NCI-H128 (cell line): ENCODE data around the gene MAPT.
"Not testable (repeated sequence)": the region's sequence is repeated elsewhere in the genome, so short reads cannot be mapped to it uniquely, and the experiment has no call there.

Source experiments
- DNase-seq: peaks from one replicate; lab custom pipeline; 2025; ENCODE audit not compliant: unreplicated experiment; lab: John Stamatoyannopoulos, UW

The MAPT gene

DNA sequence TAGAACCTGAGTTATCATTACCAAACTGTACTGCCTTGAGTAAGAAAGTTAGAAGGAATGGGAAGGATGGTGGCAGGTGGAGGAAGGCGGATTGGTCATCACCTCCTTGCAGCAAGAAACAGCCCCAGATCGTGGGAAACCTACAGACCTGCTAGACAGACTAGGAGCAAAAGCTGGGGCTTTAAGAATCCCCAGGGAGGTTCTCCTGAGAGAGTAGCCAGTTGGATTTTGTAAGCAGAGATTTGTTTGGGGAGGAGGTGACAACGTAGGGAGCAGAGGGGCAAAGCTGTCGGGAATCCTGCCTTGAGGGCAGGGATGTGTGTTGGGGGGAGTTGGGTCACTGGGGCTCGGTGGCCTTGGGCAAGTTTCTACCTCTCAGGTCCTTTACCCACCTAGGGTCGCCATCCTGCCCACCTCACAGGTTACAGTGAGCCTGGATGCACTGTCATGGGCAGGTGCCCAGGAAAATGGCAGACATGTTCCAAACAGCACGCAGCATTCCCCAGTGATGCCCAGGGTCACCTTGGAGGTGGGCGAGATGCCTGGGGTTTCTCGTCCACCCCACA, 55.5 kb downstream of the MAPT start:
- DNase-seq = no peak

DNA sequence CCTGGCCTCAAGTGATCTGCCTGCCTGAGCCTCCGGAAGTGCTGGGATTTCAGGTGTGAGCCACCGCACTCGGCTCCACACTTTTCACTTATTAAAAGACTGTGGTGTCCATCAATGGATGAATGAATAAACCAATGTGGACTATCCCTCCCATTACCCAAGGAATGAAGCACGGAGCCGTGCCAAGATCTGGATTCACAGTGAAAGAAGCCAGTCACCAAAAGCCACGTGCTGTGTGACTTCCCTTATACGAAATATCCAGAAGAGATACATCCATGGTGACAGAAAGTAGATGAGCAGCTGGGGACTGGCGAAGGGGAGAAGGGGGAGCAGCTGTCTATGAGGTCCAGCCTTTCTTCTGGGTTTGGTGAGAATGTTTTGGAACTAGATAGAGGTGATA, 56.5 kb downstream of the MAPT start:
- DNase-seq = no peak

DNA sequence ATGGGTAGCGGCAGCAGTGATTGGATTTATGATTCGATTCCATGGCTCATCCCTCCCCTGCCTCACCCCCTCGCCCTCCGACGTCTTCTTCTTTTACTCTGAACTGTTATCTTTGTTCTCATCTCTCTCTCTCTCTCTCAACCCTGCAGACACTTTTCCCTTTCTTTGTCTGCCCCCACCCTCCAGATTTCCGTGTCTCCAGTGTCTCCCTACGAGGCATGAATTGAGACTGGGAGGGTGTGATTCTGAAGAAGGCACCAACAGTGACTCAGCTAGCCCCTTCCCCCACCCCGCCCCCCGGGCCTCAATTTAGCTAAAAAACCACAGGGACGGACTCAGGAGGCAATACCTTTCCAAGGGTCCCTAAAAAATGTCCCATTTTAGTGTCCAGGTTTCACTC, 57.0 kb downstream of the MAPT start:
- DNase-seq = no peak

DNA sequence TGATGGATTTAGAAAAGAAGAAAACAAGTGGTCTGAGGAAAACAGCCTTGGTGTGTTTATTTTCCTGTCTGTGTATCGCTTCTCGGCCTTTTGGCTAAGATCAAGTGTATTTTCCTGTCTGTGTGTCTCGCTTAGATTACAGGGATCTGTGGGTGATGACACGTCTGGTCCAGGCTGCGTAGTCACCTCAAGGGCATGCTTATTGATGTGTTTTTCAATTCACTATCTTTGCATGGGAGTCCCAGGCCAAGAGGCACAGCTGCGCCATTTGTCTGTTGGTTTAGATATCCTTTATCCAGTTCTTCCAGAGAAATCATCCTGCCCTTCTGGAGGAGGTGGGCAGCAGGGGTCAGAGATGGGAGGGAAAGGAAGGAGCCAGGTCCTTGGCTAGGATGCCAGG, 57.6 kb downstream of the MAPT start:
- no peak for DNase-seq

DNA sequence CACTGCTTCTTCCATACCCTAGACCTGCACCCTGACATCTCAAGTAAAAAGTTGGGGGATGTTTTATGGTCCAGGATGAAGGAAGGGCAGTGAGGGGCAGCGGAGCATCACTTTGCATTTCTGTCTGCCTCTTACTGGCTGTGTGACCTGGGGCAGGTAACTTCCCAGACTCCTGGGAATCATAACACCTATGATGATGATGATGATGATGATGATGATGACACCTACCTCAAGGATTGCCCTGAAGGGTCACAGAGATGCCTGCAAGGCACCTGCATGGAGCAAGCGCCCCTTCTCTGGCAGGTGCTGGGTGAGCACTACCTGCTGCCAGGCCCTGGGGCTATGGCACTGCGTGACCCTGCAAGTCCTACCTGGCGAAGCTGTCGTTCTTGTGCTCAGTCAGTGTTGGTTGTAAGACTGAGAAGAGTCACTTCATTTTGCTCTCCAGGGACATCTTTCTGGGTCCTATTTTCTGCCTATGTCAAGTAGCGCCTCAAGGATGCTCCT, 58.5 kb downstream of the MAPT start:
- DNase-seq = no peak

DNA sequence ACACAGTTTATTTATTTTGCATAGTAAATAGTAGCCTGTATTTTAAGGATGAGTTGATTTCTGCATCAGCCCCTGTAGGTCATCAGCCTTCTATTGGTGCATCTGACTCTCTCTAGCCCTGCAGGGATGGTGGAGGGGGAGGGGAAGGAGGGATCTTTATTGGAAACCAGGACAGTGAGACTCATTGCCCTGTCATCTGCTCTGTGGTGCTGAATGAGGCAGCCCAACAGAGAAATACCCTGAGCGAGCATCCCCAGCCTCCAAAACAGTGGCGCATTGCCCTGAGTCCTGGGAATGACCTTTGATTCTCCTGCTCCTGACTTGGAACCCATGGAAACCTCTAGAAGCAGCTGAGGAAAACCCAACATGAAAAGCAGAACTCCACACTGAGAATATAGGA, 59.2 kb downstream of the MAPT start:
- no peak for DNase-seq

DNA sequence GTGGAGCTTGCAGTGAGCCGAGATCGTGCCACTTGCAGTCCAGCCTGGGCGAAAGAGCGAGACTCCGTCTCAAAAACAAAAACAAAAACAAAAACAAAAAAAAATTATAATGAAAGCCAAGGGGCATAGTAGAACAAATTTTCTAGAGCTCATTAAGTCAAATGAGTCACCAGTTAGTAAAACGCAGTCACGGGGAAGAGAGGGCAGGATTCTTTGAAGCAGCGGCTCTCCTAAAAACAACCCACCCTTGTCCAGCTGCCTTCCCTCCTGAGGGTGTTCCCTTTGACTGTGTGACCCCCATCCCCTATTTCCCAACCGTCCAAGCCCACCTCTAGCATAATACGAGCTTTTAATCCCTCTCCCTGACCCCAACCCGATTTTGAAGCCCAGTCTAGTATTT, 60.6 kb downstream of the MAPT start:
- no peak for DNase-seq

DNA sequence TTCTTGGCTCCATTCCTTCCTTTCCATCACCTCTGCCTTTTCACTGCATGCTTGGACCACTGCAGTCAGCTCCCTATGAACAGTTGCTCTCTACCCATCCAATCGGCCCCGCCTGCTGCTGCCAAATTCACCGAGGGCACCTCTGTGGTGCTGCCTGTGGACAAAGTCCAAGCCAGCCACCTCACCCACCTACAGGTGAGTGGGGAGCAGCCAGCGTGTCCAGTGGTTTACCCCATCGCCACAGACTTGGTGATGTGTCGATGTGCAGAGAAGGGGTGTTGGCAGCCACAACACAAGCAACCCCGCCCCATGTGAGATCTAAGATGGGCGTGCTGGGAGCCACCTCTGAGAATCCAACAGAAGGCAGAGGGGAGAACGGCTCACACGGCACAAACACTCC, 61.0 kb downstream of the MAPT start:
- no peak for DNase-seq

DNA sequence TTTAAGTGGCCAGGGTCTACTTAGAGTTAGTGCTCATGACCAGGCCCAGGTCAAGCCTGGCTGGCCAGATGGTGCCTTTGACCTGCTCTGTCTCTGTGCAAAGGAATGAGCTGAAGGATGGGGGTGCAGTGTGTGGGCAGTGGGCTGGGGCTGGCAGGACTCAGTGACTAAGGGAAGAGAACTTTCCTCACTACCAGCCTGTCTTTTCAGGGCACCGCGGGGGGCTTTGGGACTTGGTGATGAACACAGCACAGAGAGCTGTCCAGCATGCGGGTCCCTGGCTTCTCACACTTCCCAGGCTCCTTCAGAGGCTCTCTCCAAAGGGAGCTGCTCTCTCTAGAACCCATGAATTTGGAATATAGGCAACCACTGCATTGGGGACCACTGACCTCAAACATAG, 61.7 kb downstream of the MAPT start:
- no peak for DNase-seq

DNA sequence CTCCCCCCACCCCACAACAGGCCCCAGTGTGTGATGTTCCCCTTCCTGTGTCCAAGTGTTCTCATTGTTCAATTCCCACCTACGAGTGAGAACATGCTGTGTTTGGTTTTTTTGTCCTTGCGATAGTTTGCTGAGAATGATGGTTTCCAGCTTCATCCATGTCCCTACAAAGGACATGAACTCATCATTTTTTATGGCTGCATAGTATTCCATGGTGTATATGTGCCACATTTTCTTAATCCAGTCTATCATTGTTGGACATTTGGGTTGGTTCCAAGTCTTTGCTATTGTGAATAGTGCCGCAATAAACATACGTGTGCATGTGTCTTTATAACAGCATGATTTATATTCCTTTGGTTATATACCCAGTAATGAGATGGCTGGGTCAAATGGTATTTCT, 62.4 kb downstream of the MAPT start:
- not testable (repeated sequence) for DNase-seq

DNA sequence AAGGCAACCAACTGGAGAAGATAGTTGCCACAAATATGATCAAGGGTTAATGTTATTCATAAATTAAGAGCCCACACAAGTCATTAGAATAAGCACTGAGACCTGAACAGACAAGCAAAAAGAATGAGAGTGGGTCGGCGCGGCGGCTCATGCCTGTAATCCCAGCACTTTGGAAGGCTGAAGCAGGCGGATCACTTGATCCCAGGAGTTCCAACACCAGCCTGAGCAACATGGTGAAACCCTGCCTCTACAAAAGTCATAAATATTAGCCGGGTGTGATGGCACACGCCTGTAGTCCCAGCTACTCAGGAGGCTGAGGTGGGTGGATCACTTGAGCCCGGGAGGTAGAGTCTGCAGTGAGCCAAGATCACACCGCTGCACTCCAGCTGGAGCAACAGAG, 64.0 kb downstream of the MAPT start:
- no peak for DNase-seq

DNA sequence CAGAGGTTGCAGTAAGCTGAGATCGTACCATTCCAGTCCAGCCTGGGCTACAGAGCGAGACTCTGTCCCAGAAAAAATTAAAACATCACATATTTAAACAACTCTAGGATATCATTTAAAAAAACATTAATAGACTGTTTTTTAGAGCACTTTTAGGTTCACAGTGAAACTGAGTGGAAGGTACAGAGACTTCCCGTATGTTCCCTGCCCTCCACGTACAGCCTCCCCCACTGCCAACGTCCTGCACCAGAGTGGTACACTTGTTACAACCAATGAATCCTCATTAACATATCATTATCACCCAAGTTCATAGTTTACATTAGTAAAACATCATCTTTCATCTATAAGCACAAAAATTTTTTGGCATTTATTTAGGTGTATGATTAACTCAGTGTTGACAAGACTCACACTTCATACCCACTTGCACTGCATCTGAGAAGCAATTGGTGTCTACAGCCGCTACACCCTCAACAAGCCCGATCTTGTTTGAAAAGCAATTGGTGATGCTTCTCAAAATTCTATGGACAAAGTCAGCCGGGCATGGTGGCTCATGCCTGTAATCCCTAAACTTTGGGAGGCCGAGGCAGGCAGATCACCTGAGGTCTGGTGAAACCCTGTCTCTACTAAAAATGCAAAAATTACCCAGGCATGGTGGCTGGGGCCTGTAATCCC, 64.8 kb downstream of the MAPT start:
- no peak for DNase-seq

DNA sequence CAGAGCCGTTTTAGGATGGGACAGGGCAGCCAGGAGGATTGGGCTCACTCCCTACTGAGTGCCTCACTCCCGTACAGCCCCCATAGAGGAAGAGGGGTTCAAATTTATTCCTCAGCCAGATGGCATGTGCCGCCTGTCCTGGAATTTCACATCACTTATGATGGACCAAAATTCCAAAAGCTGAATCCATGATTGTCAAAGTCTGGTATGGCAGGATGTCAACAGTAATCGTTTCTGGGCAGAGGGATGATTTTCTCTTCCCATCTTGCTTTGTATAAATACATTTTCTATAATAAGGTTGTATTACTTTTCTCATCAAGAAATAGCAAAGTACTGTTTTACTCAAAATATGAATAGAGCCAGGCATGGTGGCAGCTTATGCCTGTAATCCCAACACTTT, 66.0 kb downstream of the MAPT start:
- DNase-seq = no peak

DNA sequence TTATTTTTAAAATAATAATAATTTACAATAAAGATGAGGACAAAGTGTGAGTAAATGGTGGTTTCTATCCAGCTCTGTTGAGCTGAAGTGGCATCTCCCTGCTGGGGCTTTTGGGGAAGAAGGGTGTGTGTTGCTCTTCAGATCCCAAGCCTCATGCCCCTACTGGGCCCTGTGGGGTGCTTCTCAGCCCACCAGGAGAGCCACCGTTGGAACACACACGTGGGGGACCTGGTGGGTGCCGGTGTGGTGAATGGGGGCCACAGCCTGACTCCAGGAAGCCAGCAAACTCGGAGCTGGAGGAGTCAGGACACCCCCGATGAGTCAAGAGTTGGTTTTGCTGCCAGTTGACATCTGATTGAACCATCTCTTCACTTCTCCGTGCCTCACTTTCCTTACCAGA, 66.9 kb downstream of the MAPT start:
- DNase-seq = no peak

DNA sequence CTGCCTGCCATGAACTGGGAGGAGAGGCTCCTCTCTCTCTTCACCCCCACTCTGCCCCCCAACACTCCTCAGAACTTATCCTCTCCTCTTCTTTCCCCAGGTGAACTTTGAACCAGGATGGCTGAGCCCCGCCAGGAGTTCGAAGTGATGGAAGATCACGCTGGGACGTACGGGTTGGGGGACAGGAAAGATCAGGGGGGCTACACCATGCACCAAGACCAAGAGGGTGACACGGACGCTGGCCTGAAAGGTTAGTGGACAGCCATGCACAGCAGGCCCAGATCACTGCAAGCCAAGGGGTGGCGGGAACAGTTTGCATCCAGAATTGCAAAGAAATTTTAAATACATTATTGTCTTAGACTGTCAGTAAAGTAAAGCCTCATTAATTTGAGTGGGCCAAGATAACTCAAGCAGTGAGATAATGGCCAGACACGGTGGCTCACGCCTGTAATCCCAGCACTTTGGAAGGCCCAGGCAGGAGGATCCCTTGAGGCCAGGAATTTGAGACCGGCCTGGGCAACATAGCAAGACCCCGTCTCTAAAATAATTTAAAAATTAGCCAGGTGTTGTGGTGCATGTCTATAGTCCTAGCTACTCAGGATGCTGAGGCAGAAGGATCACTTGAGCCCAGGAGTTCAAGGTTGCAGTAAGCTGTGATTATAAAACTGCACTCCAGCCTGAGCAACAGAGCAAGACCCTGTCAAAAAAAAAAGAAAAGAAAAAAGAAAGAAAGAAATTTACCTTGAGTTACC, 68.0 kb downstream of the MAPT start:
- DNase-seq = no peak

DNA sequence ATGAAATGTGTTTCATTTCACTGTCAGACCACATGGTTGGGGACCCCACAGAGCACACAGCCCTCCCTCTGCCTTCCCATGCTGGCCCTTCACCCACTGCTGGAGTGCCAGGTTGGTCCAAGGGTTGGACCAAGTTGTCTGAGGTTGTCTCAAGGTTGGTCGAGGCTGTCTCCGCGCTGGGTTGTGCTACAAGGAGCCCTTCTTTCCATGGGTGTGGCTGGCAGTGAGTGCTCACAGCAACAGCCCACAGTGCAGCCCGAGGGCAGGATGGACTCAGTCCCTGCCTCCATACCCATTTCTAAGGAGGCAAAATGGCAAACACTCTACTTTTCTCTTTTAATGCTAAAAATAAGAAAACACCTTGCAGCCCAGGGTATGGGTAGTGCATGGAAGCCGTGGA, 68.9 kb downstream of the MAPT start:
- no peak for DNase-seq

DNA sequence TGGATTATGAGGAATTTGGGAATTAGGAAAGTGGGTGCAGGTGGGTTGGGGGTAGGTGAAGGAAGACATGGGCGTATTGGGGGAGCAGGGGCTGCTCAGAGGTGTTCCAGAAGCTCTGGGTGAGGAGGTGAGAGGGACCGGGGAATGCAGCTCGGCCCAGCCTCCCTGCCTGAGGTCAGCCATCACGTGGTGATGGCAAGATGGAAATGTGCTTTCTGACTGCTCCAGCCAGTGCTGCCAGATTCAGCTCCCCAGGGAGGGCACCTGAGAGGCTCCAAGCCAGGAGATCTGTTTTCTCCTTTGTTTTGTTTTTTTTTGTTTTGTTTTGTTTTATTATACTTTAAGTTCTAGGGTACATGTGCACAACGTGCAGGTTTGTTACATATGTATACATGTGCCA, 69.5 kb downstream of the MAPT start:
- DNase-seq = no peak

DNA sequence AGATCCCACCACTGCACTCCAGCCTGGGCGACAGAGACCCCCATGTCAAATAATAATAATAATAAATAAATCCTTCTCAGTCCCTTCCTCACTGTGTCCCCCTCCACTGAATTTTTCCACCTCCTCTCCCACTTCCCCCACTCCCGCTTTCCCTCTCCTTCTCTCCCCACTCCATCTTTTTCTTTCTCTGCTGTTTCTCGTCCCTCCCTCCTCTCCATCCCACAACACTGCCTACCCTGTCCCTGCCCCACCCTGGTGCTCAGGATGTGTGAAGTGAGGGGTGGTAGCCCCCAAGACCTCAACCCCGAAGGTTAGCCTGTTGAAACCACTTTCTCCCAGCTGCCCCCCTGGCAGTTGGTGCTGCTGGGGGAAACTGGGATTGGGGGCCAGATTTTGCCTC, 70.3 kb downstream of the MAPT start:
- no peak for DNase-seq

DNA sequence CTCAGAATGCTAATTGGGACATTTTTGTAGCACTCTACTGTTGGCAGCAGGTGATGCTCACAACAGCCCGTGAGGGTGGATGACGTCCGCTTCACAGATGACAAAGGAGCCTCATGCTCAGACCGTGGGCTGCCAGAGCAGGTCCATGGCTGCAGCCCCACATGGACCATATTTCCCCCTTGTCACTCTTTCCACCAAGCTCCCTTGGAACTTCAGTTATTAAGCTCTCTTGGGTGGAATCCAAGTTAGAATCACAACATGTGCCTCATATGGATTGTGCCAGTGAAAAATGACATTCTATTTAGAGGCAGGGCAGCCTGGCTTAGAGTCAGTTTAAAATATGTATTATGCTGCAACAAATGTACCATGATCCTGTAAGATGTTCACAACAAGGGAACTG, 71.5 kb downstream of the MAPT start:
- no peak for DNase-seq

DNA sequence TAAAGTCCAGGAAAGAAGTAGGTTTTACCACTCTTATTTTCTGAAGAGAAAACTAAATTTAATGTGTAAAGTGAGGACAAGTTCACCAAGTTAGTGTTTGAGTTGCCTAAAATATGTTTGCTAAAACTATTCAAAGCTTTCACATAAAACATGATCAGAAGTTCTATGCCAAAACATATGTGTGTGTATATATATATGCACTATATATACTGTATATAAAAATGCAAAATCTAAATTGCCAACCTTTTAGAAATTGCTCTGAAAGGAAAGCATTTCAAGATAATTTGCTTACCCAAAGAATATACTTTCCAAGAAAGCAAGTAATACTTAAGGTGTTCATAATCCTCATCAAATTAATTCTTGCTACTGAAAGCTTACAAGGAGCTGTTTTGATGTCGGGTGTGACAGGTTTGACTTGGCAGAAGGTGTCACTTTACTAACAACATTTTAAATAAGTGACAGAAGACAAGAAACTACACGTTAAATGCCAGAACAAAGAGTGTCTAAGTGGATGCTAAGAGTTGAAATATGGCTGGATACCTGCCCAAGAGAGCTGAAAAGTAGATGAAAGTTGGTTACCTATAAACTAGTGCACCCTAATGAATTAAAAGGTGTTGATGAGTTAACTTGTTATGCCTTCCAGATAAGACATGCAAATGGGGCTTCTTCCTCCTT, 72.4 kb downstream of the MAPT start:
- DNase-seq = no peak

DNA sequence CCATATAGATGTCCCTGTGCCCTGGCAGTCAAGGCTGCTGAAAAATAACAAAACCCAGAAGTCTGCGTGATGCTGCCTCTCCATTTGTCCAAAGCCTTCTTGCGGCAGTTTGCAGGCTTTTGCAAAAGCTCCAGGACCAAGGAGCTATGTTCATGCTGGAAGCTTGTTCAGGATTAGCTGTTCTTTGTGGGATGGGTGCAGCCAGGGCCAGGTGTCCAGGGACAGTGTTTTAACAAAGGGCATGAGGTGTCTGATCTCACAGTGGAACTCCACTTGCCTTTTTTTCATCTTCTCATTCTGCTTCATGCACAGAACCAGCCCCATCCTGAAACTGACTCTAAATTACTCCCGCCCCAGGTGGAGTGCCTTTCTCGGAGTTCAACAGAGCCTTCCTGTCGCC, 73.0 kb downstream of the MAPT start:
- DNase-seq = no peak

DNA sequence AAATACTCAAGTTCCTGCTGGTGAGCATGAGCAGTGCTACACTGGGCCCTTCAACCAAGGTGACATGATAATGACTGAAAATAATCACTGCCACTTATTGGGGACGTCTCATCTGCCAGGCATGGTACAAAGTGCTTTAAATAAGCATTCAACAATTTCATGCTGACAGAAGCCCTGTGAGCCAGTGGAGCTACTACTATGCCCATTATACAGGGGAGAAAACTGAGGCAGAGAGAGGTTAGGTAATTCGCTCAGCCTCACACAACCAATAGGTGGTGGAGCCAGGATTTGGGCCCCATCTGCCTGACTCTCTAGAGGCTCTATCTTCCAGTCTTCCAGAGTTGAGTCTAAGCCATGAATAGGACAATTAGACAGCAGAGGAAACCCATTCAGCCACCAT, 74.4 kb downstream of the MAPT start:
- DNase-seq = no peak
